HG03460 (cell line): ENCODE measurements around the gene TXNIP.
A peak's percentile ranks its signal among the peaks of the same experiment; 100 is the strongest.

Experiments
- ATAC-seq: cut with Tn5 transposase; IDR thresholded peaks from one replicate; pipeline ENCODE4 v1.9.1; 2021; ENCODE audit not compliant: unreplicated experiment

The TXNIP gene

GRCh38 chr1:146012703-146013558 is 16.6 kb upstream of the TXNIP start:
- no peak for ATAC-seq

GRCh38 chr1:146010126-146010738 is 13.9 kb upstream of the TXNIP start:
- no peak for ATAC-seq

GRCh38 chr1:146007489-146008133 is 11.2 kb upstream of the TXNIP start:
- no peak for ATAC-seq

GRCh38 chr1:146001709-146002108 is 5.3 kb upstream of the TXNIP start:
- no peak for ATAC-seq

- ATAC-seq, result no peak
Observed at GRCh38 chr1:145999321-146000024, 3.1 kb upstream of the TXNIP start.

GRCh38 chr1:145997718-145998023 is 1.3 kb upstream of the TXNIP start:
- no peak for ATAC-seq

GRCh38 chr1:145997016-145997717 is 788 bp upstream of the TXNIP start:
- ATAC-seq, result peak; percentile 31

GRCh38 chr1:145995964-145996432 is 381 bp downstream of the TXNIP start:
- no peak for ATAC-seq

- no peak for ATAC-seq
Observed at GRCh38 chr1:145995148-145995881, 1.1 kb downstream of the TXNIP start.

- no peak for ATAC-seq
Observed at GRCh38 chr1:145994391-145995120, 1.8 kb downstream of the TXNIP start.

- ATAC-seq, result no peak
Observed at GRCh38 chr1:145993618-145994390, 2.6 kb downstream of the TXNIP start.

- no peak for ATAC-seq
Observed at GRCh38 chr1:145992958-145993617, 3.3 kb downstream of the TXNIP start.

- no peak for ATAC-seq
Observed at GRCh38 chr1:145992502-145992936, 3.9 kb downstream of the TXNIP start.

GRCh38 chr1:145991735-145992412 is 4.5 kb downstream of the TXNIP start:
- ATAC-seq, result no peak

GRCh38 chr1:145990249-145990855 is 6.0 kb downstream of the TXNIP start:
- ATAC-seq, result no peak

GRCh38 chr1:145988773-145989172 is 7.6 kb downstream of the TXNIP start:
- ATAC-seq, result no peak

GRCh38 chr1:145987926-145988325 is 8.5 kb downstream of the TXNIP start:
- ATAC-seq, result no peak
